Body of pancreas (tissue), 4 donors: Measurements from ENCODE around the gene BABAM2. TPM values are rescaled to one million over a fixed set of nuclear protein-coding genes. Genes with fewer than 3 reads are reported as not detected.

ENCODE experiments used
- ATAC-seq: fragments of 150-250 bp; one replicate; pipeline ENCODE4 v1.9.1; 2016
- DNase-seq, 4 donors: peaks; one replicate each; pipeline ENCODE4 v3.0.0-alpha.2; 2019
- H3K27ac ChIP-seq, 4 donors: fragments of 200-600 bp; sonication (generic); 1 replicate in 3 of 4; 2 replicates in 1 of 4; pipeline versions ENCODE4 v1.5.1 to v1.6.1; 2016 to 2019; ENCODE audit warnings: mild to moderate bottlenecking in 1 of 4, mixed read lengths in 1 of 4, moderate library complexity in 1 of 4
- H3K27me3 ChIP-seq, 2 donors: fragments of 200-600 bp; sonication (generic); one replicate each; pipeline ENCODE4 v1.6.0; 2016; ENCODE audit warnings: mild to moderate bottlenecking in 1 of 2
- H3K36me3 ChIP-seq, 2 donors: fragments of 200-600 bp; sonication (generic); replicated peaks in 1 of 2; 2 replicates each; pipeline ENCODE4 v1.5.1; 2016; ENCODE audit warnings: low read depth in 2 of 2; ENCODE audit not compliant: insufficient read depth in 1 of 2
- H3K4me1 ChIP-seq: fragments of 200-600 bp; sonication (generic); one replicate; pipeline ENCODE4 v1.6.0; 2016
- H3K4me3 ChIP-seq, 2 donors: fragments of 200-600 bp; sonication (generic); 1 replicate in 1 of 2; 2 replicates in 1 of 2; pipeline ENCODE4 v1.5.1; 2016 to 2019
- H3K9me3 ChIP-seq, 3 donors: fragments of 200-600 bp; sonication (generic); 1 replicate in 2 of 3; 2 replicates in 1 of 3; pipeline ENCODE4 v1.5.1; 2016
- POLR2A ChIP-seq, 3 donors: fragments of 450-650 bp; IDR thresholded peaks; one replicate each; pipeline ENCODE4 v1.6.1; 2016; ENCODE audit warnings: antibody characterized with exemption in 3 of 3, mild to moderate bottlenecking in 2 of 3
- WGBS, 2 donors: methylation state at CpG; one replicate each; pipeline ENCODE4 v1.1.5; 2017; 5-methylcytosine and 5-hydroxymethylcytosine counted together
- intact Hi-C: fragments of 100-400 bp; cut with DNase I; formaldehyde crosslinking; loops from one replicate; pipeline ENCODE4 v1.15.1; 2023
- microRNA-seq, 2 donors: library from miRNA; unstranded; fragments of <30 nt; microRNA quantifications; one replicate each; pipeline ENCODE4, GENCODE V29; 2016; ENCODE audit warnings: borderline number of aligned reads in 2 of 2, borderline replicate concordance in 2 of 2
- small RNA-seq: library from RNA; depleted of rRNA; stranded (forward); fragments of <200 nt; gene quantifications from one replicate; pipeline ENCODE3, GENCODE V24; 2016
- total RNA-seq, 2 donors: library from RNA; depleted of rRNA; stranded (reverse); fragments of >200 nt; gene quantifications; one replicate each; pipeline ENCODE4 v1.1.0, GENCODE V29; 2016
- TF ChIP-seq, protein P1 (sequence below), 7 experiments: fragments of 450-650 bp in 4 of 7; fragments of 200-600 bp in 3 of 7; sonication (generic) in 3 of 7; IDR thresholded peaks; one replicate each; pipeline ENCODE4 v1.5.1; 2016 to 2019; ENCODE audit warnings: antibody characterized with exemption in 7 of 7

Gene BABAM2
- total RNA-seq, 2 donors from 2014 or later: 20.5 to 22.4 TPM

DNA sequence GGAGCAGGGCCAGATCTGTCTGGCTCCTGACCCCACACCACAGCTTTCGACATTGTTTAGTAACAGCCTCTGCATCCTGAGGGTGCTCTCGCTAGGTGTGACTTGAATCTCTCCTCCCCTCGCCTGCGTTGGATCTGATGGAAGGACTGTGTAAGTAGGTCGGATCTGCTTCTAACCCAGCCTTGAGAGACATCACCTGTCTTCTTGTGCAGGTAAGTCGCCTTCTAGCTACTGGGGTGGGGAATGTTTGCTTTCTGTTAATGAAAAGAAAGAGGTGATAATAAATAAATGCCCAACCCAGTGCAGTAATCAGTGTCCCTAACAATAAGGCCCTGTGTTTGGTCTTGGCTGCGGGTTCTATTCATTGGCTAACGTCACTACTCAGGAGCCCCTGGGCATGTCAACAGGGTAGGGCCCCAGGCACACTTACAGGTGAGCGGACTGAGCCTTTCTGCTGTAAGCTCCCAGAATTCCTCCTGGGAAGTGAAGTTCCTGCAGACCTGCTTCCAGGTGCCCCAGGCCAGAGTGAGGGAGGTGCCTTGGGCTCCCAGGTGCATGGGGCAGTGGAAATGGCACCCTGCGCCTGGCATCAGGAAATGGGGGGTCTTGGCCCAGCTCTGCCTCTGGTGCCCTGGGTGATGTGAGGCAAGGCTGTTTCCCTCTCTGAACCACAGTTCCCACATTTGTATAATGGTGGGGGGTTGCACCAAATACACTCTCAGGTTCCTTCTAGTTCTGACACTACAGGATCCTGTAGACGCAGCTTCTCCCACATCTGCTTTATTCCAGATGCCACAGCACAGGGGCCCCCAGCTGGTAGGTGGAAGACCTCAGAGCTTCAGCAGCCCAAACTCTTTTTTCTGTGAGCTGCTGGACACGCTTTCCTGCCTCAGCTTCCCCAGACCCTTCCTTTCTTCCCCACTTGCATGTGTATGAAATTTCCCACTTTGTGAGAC is 491.0 kb downstream of the BABAM2 start:
- no peaks in the 10 kb centered on the region for H3K36me3 ChIP-seq
- 69 to 86% methylated on average over 8 to 12 of the region's 12 CpGs for WGBS, 2 donors
- no peak overlapping the region for H3K4me3 ChIP-seq
- intact Hi-C loops: no loop called here
- ATAC-seq: peak; percentile 54
- no peaks in the 10 kb centered on the region for H3K9me3 ChIP-seq
- no peak overlapping the region for H3K27ac ChIP-seq
- no peak for DNase-seq
- no peak for TF ChIP-seq POLR2A (IDR thresholded peaks at IDR 0.05)
- TF ChIP-seq, protein P1, sequence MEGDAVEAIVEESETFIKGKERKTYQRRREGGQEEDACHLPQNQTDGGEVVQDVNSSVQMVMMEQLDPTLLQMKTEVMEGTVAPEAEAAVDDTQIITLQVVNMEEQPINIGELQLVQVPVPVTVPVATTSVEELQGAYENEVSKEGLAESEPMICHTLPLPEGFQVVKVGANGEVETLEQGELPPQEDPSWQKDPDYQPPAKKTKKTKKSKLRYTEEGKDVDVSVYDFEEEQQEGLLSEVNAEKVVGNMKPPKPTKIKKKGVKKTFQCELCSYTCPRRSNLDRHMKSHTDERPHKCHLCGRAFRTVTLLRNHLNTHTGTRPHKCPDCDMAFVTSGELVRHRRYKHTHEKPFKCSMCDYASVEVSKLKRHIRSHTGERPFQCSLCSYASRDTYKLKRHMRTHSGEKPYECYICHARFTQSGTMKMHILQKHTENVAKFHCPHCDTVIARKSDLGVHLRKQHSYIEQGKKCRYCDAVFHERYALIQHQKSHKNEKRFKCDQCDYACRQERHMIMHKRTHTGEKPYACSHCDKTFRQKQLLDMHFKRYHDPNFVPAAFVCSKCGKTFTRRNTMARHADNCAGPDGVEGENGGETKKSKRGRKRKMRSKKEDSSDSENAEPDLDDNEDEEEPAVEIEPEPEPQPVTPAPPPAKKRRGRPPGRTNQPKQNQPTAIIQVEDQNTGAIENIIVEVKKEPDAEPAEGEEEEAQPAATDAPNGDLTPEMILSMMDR (IDR thresholded peaks at IDR 0.05): no peak
- no peaks in the 10 kb centered on the region for H3K27me3 ChIP-seq
- H3K4me1 ChIP-seq: peaks cover 11% of the 10 kb centered on the region

DNA sequence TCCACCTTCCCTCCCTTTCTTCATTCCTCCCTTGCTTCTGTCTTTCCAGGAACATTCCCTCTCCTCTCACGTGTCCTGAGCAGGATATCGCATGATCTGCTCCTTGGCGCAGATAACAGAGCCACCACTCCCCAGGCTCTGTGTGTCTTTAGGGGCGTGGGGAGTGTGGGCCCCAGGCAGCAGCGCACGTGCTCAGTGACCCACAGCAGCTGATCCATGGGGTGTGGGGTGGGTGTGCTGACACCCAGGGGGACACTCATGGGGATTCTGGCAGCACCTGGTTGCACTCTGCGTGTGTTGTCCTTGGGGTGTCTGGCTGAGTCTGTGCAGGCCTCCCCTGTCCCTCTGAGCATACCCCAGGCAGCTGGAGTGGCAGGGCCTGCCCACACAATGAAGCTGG is 492.2 kb downstream of the BABAM2 start:
- Histone ChIP-seq H3K4me3 (no peak overlapping the region), H3K27ac (no peak overlapping the region), H3K9me3 (no peaks in the 10 kb centered on the region), H3K27me3 (no peaks in the 10 kb centered on the region), H3K4me1 (peaks cover 9% of the 10 kb centered on the region), H3K36me3 (no peaks in the 10 kb centered on the region)
- DNase-seq: no peak
- WGBS, 2 donors: 87 to 90% methylated on average over 6 to 7 of the region's 7 CpGs
- TF ChIP-seq, protein P1 (IDR thresholded peaks at IDR 0.05): no peak
- TF ChIP-seq POLR2A (IDR thresholded peaks at IDR 0.05): no peak
- ATAC-seq: no peak
- intact Hi-C loops: no loop called here

DNA sequence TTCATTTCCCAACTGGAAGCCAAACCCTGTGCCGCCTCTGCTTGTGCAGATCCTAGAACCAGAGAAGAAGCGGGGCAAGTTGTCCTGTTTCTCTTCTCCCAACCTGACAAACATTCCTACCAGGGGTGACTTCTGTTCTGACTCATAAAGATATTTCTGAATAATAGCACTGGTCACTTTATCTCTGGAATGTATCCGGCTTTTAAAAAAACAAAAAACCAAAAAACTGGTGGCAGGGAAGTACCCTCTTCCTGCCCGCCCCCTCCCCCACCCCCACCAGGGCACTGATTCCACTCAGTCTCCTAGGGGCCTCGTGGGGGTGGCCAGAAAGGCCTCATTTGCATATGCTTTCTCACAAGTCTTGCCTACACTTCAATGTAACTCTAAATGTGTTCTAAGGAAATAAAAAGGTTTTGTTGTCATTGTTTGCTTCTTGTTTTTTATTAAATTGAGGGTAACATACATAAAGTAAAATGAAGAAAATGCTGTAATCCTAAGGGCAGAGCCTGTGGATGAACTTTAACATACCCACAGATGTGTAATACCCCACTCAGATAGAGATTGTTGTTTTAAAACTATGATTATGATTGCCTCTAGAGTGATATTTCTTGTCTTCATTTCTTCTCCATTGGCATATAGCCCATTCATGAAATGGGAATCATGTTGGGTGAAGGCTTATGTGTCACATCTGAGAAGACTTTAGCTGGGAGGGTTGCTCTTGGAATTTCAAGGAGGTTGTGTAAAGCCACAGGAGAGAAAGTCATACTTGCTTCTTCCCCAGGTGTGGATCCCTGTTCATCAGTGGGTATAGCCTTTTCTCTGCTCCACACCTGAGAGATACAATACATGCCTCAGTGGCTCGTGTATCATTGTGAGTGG is 496.8 kb downstream of the BABAM2 start:
- H3K27me3 ChIP-seq: no peaks in the 10 kb centered on the region
- WGBS, 2 donors: 57 to 60% methylated on average over 6 of the region's 6 CpGs
- TF ChIP-seq, protein P1 (IDR thresholded peaks at IDR 0.05): no peak
- TF ChIP-seq POLR2A (IDR thresholded peaks at IDR 0.05): no peak
- peaks cover 12% of the 10 kb centered on the region for H3K4me1 ChIP-seq
- ATAC-seq (no peak), DNase-seq (no peak)
- no peak overlapping the region for H3K27ac ChIP-seq
- H3K4me3 ChIP-seq: no peak overlapping the region
- H3K36me3 ChIP-seq: no peaks in the 10 kb centered on the region
- intact Hi-C loops: no loop called here
- H3K9me3 ChIP-seq: no peaks in the 10 kb centered on the region

Small RNA genes lying within 50 kb of the gene (microRNA-seq; reads per million reads assigned to microRNA genes)
- 0 reads per million in 2 donors for gene MIR4263

Small RNA genes lying within 50 kb of the gene (small RNA-seq; reads per million reads assigned to genes)
- gene MIR4263: not detected
- not detected for gene RF02271

Other genes with a start within 250 kb of the BABAM2 start
- gene SUPT7L, start 227.1 kb upstream of the BABAM2 start, total RNA-seq: 10 to 100 TPM; 18.4 to 29.3 TPM
- 10 to 100 TPM; 15.6 to 22.4 TPM for gene SLC4A1AP, start 226.8 kb upstream of the BABAM2 start, total RNA-seq
- gene MRPL33, start 119.0 kb upstream of the BABAM2 start, total RNA-seq: 10 to 100 TPM; 26.5 to 92.0 TPM
- gene RBKS, start 342 bp upstream of the BABAM2 start, total RNA-seq: 1 to 10 TPM; 1.0 to 7.6 TPM